ENCODE data around the gene LDLRAD2. TPM values are rescaled to one million over a fixed set of nuclear protein-coding genes. Genes with fewer than 3 reads are reported as not detected.

Gene LDLRAD2
- polyA plus RNA-seq, 3 donors: 3.3 to 4.5 (median 4.5) TPM

GRCh38 chr1:21857840-21858670, 46.0 kb downstream of the LDLRAD2 start:
- DNase-seq (ENCODE audit: low read depth in 3 of 3, low spot score in 2 of 3): no peak

GRCh38 chr1:21859669-21860179, 47.7 kb downstream of the LDLRAD2 start:
- no peak for DNase-seq (ENCODE audit: low read depth in 3 of 3, low spot score in 2 of 3)

DNA sequence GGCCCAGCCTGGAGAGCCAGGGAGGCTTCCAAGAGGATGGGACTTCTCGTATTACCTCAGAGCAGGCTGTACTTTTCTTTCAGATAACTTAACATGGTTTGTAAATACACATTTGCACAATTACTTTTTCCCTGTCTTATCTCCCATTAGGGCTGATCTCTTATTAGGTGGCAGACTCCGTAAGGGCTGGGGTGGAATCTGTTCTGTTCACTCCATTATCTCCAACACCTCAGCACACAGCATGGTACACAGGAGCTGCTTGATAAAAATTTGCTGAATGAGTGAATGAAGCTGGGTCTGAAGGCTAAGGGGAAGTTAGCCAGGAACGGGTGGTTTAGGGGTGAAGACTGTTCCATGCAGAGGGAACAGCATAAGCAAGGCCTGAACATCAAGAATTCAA, 48.9 kb downstream of the LDLRAD2 start:
- no peak for DNase-seq (ENCODE audit: low read depth in 3 of 3, low spot score in 2 of 3)

DNA sequence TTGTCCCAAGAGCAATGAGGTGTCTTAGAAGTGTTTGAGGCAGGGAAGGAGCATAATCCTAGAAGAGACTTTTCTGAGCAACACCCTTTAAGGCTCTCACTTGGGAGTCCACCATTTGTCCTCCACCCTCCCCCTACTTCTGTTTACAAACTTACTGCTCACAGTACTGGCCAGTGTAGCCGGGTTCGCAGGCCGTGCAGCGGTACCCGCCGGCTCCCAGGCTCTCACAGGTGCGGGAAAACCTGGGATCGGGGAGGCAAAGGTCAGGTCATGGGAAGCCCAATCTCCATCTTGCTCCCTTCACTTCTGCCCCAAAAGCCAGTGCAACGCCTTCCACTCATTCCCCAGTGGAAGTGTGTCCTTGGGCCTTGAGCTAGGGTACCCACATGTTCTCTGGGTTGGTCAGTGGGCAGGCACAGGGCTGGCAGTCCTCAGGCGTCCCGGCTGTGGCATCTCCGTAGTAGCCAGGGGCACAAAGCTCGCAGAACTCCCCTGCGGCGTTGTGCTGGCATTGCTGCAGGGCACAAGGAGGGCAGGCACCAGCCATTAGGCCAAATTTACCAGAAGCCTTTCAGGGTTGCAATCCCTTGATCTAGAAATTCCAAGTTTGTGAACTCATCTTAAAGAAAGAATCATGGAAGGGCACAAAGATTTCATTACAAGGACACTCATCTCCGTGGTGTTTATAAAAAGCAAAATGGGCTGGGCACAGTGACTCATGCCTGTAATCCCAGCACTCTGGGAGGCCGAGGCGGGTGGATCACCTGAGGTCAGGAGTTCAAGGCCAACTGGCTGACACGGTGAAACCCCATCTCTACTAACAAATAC, 49.8 kb downstream of the LDLRAD2 start:
- DNase-seq (ENCODE audit: low read depth in 3 of 3, low spot score in 2 of 3): no peak

- DNase-seq (ENCODE audit: low read depth in 3 of 3, low spot score in 2 of 3): no peak
Measured at GRCh38 chr1:21863981-21864380, 51.9 kb downstream of the LDLRAD2 start.

GRCh38 chr1:21864730-21865129, 52.7 kb downstream of the LDLRAD2 start:
- no peak for DNase-seq (ENCODE audit: low read depth in 3 of 3, low spot score in 2 of 3)

DNA sequence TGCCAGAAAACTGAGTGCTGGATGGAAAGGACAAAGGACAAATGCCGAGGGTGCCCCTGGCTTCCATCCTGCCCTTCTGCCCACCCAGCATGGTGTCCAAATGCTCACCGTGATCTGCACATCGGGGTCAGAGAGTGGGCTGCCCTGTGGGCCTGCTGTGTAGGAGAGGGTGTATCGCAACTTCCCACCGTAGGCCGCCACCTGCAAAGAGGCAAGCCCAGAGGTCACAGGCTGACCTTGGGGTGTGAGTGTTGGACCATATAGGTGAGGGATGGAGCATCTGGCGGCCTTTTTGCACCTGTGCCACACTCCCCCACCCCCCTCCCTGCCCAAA, 53.5 kb downstream of the LDLRAD2 start:
- no peak for DNase-seq (ENCODE audit: low read depth in 3 of 3, low spot score in 2 of 3)

- peak in 1 of 3 donors; percentile 19 for DNase-seq (ENCODE audit: low read depth in 3 of 3, low spot score in 2 of 3)
Measured at GRCh38 chr1:21865943-21866706, 54.1 kb downstream of the LDLRAD2 start.

- no peak for DNase-seq (ENCODE audit: low read depth in 3 of 3, low spot score in 2 of 3)
Measured at GRCh38 chr1:21866707-21867043, 54.6 kb downstream of the LDLRAD2 start.

- no peak for DNase-seq (ENCODE audit: low read depth in 3 of 3, low spot score in 2 of 3)
Measured at GRCh38 chr1:21867451-21867996, 55.5 kb downstream of the LDLRAD2 start.

- DNase-seq (ENCODE audit: low read depth in 3 of 3, low spot score in 2 of 3): no peak
Measured at GRCh38 chr1:21868482-21868881, 56.4 kb downstream of the LDLRAD2 start.

- no peak for DNase-seq (ENCODE audit: low read depth in 3 of 3, low spot score in 2 of 3)
Measured at GRCh38 chr1:21868941-21869454, 56.9 kb downstream of the LDLRAD2 start.

DNA sequence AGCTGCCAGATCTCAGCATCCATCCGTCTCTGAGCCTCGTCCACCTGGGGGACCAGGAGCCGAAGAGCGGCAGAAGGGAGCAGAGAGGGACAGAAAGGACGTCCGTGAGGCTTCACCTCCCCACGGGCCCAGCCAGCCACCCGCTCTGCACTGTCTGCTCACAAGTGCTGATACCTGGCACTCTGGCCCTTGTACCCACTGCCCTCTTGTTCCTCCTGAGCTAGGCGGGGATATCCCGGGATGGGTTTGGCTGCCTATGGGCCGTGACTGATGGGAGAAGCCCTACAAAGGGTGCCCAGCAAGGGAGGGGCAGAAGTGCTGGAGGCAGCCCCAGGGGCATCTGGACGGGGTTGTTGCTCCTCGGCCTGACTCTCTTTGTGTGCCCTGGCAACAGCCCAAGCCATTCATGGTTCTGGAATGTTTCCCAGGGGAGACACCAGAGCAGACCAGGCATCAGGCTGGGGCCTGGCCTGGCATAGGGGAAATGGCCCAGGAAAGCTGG, 57.6 kb downstream of the LDLRAD2 start:
- DNase-seq (ENCODE audit: low read depth in 3 of 3, low spot score in 2 of 3): no peak

DNA sequence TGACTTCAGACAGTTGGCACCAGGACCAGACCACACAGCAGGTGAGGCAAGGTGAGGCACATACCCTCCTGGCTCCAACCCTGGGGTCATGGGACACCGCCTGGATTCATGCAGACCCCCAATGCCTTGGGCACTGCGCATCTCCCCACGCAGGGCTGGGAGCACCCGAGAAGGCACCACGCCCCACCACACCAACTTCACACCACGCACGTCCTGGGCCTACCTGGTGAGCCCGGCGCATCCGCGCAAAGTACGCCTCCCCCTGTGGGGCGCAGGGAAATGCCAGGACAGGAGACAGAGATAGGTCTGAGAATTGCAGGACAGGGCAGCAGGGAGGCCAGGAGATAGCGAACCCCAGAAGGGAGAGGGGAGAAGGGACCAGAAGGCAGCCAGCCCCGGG, 58.5 kb downstream of the LDLRAD2 start:
- DNase-seq (ENCODE audit: low read depth in 3 of 3, low spot score in 2 of 3): no peak

- no peak for DNase-seq (ENCODE audit: low read depth in 3 of 3, low spot score in 2 of 3)
Measured at GRCh38 chr1:21871943-21872342, 59.9 kb downstream of the LDLRAD2 start.

DNA sequence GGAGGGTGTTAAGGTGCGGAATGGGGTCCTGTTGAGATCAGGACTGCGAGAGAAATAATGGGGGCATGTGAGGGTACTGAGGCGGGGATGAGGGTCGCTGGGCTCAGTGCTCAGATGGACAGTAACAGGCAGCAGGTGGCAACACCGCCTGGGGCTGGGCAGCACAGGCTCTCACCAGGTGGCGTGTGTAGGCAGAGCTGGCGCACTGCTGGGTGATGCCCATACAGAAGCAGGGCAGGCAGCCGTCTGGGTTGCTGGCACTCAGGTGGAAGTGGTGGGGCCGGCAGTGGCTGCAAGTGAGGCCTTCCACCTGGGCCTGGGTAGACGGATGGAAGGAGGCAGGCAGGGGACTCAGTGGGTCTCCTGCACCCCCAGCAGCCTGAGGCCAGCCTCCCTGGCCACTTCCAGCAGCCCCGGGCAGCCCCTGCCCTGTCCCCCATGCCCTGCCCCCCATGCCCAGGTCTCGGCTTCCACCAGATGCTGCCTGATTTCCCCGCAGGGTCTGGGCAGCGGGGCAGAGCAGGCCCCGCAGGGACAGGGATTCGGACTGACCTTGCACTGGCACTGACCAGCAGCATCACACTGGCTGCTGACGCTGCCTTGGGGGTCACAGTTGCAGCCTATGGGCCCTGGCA, 60.5 kb downstream of the LDLRAD2 start:
- DNase-seq (ENCODE audit: low read depth in 3 of 3, low spot score in 2 of 3): no peak

DNA sequence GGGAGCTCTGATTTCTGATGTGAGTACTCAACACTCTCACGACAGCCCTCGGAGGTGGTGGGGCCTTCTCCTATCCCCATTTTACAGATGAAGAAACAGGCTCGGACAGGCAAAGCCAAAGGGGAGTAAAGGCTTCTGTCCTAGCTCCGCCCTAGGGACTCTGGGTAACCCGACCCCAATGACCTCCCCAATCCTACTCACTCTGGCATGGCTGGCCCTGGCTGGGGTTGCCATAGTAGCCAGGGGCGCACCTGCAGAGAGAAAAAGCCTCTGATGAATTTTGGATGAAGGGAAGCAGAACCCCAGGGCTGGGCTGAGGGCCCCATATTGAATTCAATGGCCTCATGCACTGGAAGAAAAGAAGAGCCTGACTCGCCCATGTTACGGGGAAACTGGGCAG, 61.1 kb downstream of the LDLRAD2 start:
- DNase-seq (ENCODE audit: low read depth in 3 of 3, low spot score in 2 of 3): no peak

DNA sequence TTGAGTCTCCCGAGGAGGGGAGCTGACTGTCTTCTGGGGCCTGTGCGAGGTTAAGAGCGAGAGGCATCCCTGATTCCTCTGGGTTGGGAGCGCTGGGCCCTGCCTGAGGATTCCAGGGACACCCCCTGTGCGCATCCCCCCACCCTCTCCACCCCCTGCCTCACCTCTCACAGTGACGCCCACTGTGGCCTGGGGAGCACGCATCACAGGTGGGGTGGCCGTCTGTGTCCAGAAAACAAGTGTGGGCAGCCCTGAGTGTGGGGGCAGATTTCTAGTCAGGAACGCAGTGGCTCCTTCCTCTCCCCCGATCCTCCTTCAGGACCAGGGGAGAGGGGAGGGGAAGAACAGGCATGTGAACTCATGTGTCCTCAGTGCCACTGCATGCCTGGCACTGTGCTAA, 61.7 kb downstream of the LDLRAD2 start:
- no peak for DNase-seq (ENCODE audit: low read depth in 3 of 3, low spot score in 2 of 3)

- DNase-seq (ENCODE audit: low read depth in 3 of 3, low spot score in 2 of 3): no peak
Measured at GRCh38 chr1:21874328-21874727, 62.3 kb downstream of the LDLRAD2 start.

All from right renal cortex interstitium (tissue), 3 donors.